ENCODE measurements around the gene PLA2G12A.

The PLA2G12A gene

GRCh38 chr4:109675843-109676242, 54.0 kb downstream of the PLA2G12A start:
- DNase-seq: no peak

GRCh38 chr4:109675181-109675580, 54.7 kb downstream of the PLA2G12A start:
- no peak for DNase-seq

- no peak for DNase-seq
Measured at GRCh38 chr4:109673303-109673702, 56.6 kb downstream of the PLA2G12A start.

GRCh38 chr4:109672169-109672930, 57.5 kb downstream of the PLA2G12A start:
- no peak for DNase-seq

DNA sequence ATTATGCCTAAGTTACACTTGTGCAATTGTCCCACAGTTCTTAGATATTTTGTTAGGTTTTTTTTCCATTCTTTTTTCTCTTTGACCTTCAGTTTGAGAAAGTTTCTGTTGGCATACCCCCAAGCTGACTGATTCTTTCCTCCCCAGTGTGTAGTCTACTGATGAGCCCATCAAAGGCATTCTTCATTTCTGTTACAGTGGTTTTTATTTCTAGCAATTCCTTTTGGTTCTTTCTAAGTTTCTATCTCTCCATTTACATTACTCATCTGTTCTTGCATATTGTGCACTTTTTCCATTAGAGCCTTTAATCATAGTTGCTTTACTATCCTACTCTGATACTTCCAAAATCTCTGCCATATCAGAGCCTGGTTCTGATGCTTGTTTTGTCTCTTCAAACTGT, 58.5 kb downstream of the PLA2G12A start:
- no peak for DNase-seq

- DNase-seq: no peak
Measured at GRCh38 chr4:109665783-109666485, 63.9 kb downstream of the PLA2G12A start.

GRCh38 chr4:109662771-109663170, 67.1 kb downstream of the PLA2G12A start:
- no peak for DNase-seq

DNA sequence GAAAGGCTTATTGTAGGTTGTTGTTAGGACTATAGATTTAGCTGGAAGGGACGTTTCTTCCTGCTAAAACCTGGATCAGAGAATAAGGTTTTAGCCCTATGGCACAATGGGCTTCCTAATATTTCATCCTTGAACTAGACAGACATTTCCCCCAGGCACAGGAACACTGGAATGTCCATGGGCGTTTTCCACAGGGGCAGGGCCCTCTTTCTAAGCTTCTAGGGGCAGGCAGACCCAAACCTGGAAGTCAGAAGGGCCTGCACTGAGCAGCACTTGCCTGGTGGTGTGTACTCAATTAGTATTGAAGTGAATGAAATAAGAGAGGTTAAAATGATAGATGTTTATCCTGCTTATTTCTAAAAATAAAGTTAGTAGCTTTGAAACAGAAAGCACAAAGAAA, 67.8 kb downstream of the PLA2G12A start:
- no peak for DNase-seq

All from inflammatory macrophage treated with lipopolysaccharide for 4 hours (primary cell).